Tibial nerve (tissue), 3 donors: ENCODE measurements around the gene CRHR1.

Experiments
- CTCF ChIP-seq, 5 experiments: fragments of 200-600 bp in 3 of 5; fragments of 450-650 bp in 2 of 5; sonication (generic) in 3 of 5; IDR thresholded peaks; one replicate each; pipeline ENCODE4 v1.5.1; 2016 to 2019; ENCODE audit warnings: antibody characterized with exemption in 5 of 5, mild to moderate bottlenecking in 3 of 5, moderate library complexity in 2 of 5
- POLR2A ChIP-seq, 2 donors: fragments of 450-650 bp; IDR thresholded peaks; one replicate each; pipeline ENCODE4 v1.6.1; 2017; ENCODE audit warnings: antibody characterized with exemption in 2 of 2, mild to moderate bottlenecking in 2 of 2, moderate library complexity in 2 of 2

- TF ChIP-seq POLR2A (IDR thresholded peaks at IDR 0.05) (no peak), CTCF (IDR thresholded peaks at IDR 0.05) (no peak)
Measured at GRCh38 chr17:45789874-45790273, 5.8 kb downstream of the CRHR1 start.
